Activated naive CD8-positive, alpha-beta T cell treated with anti-CD3 and anti-CD28 coated beads, Interleukin-2, amount 10 ng/mL, durations not matched to agents 7 days and 5 days (primary cell): Measurements from ENCODE around the gene TMEM106A. TPM values are rescaled to one million over a fixed set of nuclear protein-coding genes. Genes with fewer than 3 reads are reported as not detected.
"Not testable (repeated sequence)": the region's sequence is repeated elsewhere in the genome, so short reads cannot be mapped to it uniquely, and the experiment has no call there.

Experiments
- ATAC-seq: fragments of 150-1000 bp; cut with Tn5 transposase; one replicate; pipeline ENCODE4 v1.10.0; 2021; ENCODE audit warnings: low read depth, moderate library complexity
- POLR2A ChIA-PET: fragments of 350-600 bp; sonication (Branson Sonifier 250); formaldehyde crosslinking; loops from one replicate; lab custom pipeline; 2021; ENCODE audit warnings: antibody characterized with exemption; lab: Charles Lee
- DNase-seq: peaks from one replicate; pipeline ENCODE4 v3.0.0; 2021
- H3K27ac Mint-ChIP-seq: one replicate; pipeline ENCODE4 v1.8.0; 2022; ENCODE audit warnings: mild to moderate bottlenecking, mixed read lengths
- H3K27me3 Mint-ChIP-seq: one replicate; pipeline ENCODE4 v1.8.0; 2022; ENCODE audit warnings: mild to moderate bottlenecking, moderate library complexity, mixed read lengths
- H3K36me3 Mint-ChIP-seq: one replicate; pipeline ENCODE4 v1.8.0; 2021; ENCODE audit warnings: mild to moderate bottlenecking, mixed read lengths
- H3K4me1 Mint-ChIP-seq: one replicate; pipeline ENCODE4 v1.8.0; 2021; ENCODE audit warnings: mixed read lengths
- H3K4me3 Mint-ChIP-seq: one replicate; pipeline ENCODE4 v1.8.0; 2022; ENCODE audit warnings: mild to moderate bottlenecking, moderate library complexity, mixed read lengths
- H3K9me3 Mint-ChIP-seq: one replicate; pipeline ENCODE4 v1.8.0; 2021; ENCODE audit warnings: mixed read lengths
- total RNA-seq, 2 experiments: library from RNA; stranded (reverse); gene quantifications; one replicate each; pipeline ENCODE4 v1.2.3, GENCODE V29; 2021

TMEM106A gene
- total RNA-seq, 2 experiments from 2014 or later = 20.3 TPM

GRCh38 chr17:43219001-43219400, 7.3 kb downstream of the TMEM106A start:
- H3K27ac Mint-ChIP-seq = peak overlapping the region; percentile 12

GRCh38 chr17:43219746-43220380, 8.2 kb downstream of the TMEM106A start:
- no peak for DNase-seq
- ATAC-seq = no peak
- Mint-ChIP-seq H3K27ac (peak overlapping the region; percentile 44), H3K4me3 (no peak overlapping the region), H3K4me1 (peaks cover 21% of the 10 kb centered on the region), H3K9me3 (no peaks in the 10 kb centered on the region), H3K27me3 (no peaks in the 10 kb centered on the region), H3K36me3 (peaks cover 22% of the 10 kb centered on the region)
- POLR2A ChIA-PET = interaction anchor here (0.6 to 10.4 kb wide), 3 partner anchors 8 to 476 kb away, joined by 3 to 221 read pairs (median 4); partner anchors contain the start of gene TMEM106A

More at GRCh38 chr17:43219001-43219400, 7.3 kb downstream of the TMEM106A start:
- no peaks in the 10 kb centered on the region for H3K9me3 Mint-ChIP-seq
- no peak overlapping the region for H3K4me3 Mint-ChIP-seq
- POLR2A ChIA-PET = interaction anchor here (1.0 to 10.4 kb wide), 2 partner anchors 19 to 97 kb away, joined by 4 to 221 read pairs; no protein-coding TSS in a partner anchor
- no peak for ATAC-seq
- peaks cover 18% of the 10 kb centered on the region for H3K4me1 Mint-ChIP-seq
- H3K36me3 Mint-ChIP-seq = peaks cover 19% of the 10 kb centered on the region
- no peaks in the 10 kb centered on the region for H3K27me3 Mint-ChIP-seq
- no peak for DNase-seq

GRCh38 chr17:43220511-43221125, 8.9 kb downstream of the TMEM106A start:
- DNase-seq = no peak
- Mint-ChIP-seq H3K36me3 (peaks cover 18% of the 10 kb centered on the region), H3K9me3 (no peaks in the 10 kb centered on the region), H3K27me3 (no peaks in the 10 kb centered on the region), H3K4me1 (peaks cover 21% of the 10 kb centered on the region), H3K27ac (no peak overlapping the region), H3K4me3 (no peak overlapping the region)
- ATAC-seq = no peak
- POLR2A ChIA-PET = interaction anchor here (0.8 to 10.4 kb wide), 2 partner anchors 9 to 95 kb away, joined by 3 to 221 read pairs; partner anchors contain the start of gene TMEM106A

- no peaks in the 10 kb centered on the region for H3K27me3 Mint-ChIP-seq
- H3K36me3 Mint-ChIP-seq = peaks cover 8% of the 10 kb centered on the region
- no peaks in the 10 kb centered on the region for H3K9me3 Mint-ChIP-seq
- peaks cover 8% of the 10 kb centered on the region for H3K4me1 Mint-ChIP-seq
- no peak overlapping the region for H3K4me3 Mint-ChIP-seq
- no peak overlapping the region for H3K27ac Mint-ChIP-seq
- ATAC-seq = no peak
- POLR2A ChIA-PET = interaction anchor here (0.5 to 1.3 kb wide), 3 partner anchors 88 to 99 kb away, joined by 3 to 8 read pairs (median 7); partner anchors contain the start of gene BRCA1
- DNase-seq = no peak
Observed at GRCh38 chr17:43224146-43224705, 12.6 kb downstream of the TMEM106A start.

GRCh38 chr17:43226393-43226792, 14.7 kb downstream of the TMEM106A start:
- POLR2A ChIA-PET = interaction anchor here (0.6 to 1.5 kb wide), 3 partner anchors 10 to 89 kb away, joined by 3 to 11 read pairs (median 3); no protein-coding TSS in a partner anchor

GRCh38 chr17:43228020-43228782, 16.5 kb downstream of the TMEM106A start, which contains the start of gene CCDC200:
Gene CCDC200 (minus strand): TSS chr17:43228623. CDS start chr17:43228554, 69 bp downstream.
- H3K27me3 Mint-ChIP-seq, H3K4me3 Mint-ChIP-seq, ATAC-seq, H3K27ac Mint-ChIP-seq, H3K9me3 Mint-ChIP-seq, POLR2A ChIA-PET, H3K36me3 Mint-ChIP-seq, H3K4me1 Mint-ChIP-seq, DNase-seq: not testable (repeated sequence)

More at GRCh38 chr17:43226393-43226792, 14.7 kb downstream of the TMEM106A start:
- Mint-ChIP-seq H3K9me3 (no peaks in the 10 kb centered on the region), H3K4me1 (peaks cover 5% of the 10 kb centered on the region), H3K27ac (no peak overlapping the region), H3K27me3 (no peaks in the 10 kb centered on the region), H3K36me3 (peaks cover 5% of the 10 kb centered on the region), H3K4me3 (no peak overlapping the region)
- DNase-seq = no peak
- no peak for ATAC-seq

- DNase-seq, H3K27ac Mint-ChIP-seq, POLR2A ChIA-PET: not testable (repeated sequence)
Observed at GRCh38 chr17:43231205-43232020, 19.7 kb downstream of the TMEM106A start.

GRCh38 chr17:43232021-43232699, 20.5 kb downstream of the TMEM106A start:
- H3K4me1 Mint-ChIP-seq, H3K9me3 Mint-ChIP-seq, POLR2A ChIA-PET, ATAC-seq, H3K36me3 Mint-ChIP-seq, H3K27me3 Mint-ChIP-seq: not testable (repeated sequence)
- peak overlapping the region; percentile 35 for H3K4me3 Mint-ChIP-seq
- peak; percentile 59 for DNase-seq
- peak overlapping the region; percentile 56 for H3K27ac Mint-ChIP-seq

More at GRCh38 chr17:43231205-43232020, 19.7 kb downstream of the TMEM106A start:
- H3K4me3 Mint-ChIP-seq = peak overlapping the region; percentile 35
- not testable (repeated sequence) for H3K9me3 Mint-ChIP-seq, H3K4me1 Mint-ChIP-seq, ATAC-seq, H3K36me3 Mint-ChIP-seq, H3K27me3 Mint-ChIP-seq

- H3K36me3 Mint-ChIP-seq, DNase-seq, H3K27me3 Mint-ChIP-seq, POLR2A ChIA-PET, H3K4me1 Mint-ChIP-seq, H3K4me3 Mint-ChIP-seq, ATAC-seq, H3K9me3 Mint-ChIP-seq, H3K27ac Mint-ChIP-seq: not testable (repeated sequence)
Observed at GRCh38 chr17:43233263-43233662, 21.6 kb downstream of the TMEM106A start.

- ATAC-seq, DNase-seq, H3K36me3 Mint-ChIP-seq, POLR2A ChIA-PET, H3K4me1 Mint-ChIP-seq, H3K27ac Mint-ChIP-seq, H3K27me3 Mint-ChIP-seq, H3K4me3 Mint-ChIP-seq, H3K9me3 Mint-ChIP-seq: not testable (repeated sequence)
Observed at GRCh38 chr17:43233877-43234276, 22.2 kb downstream of the TMEM106A start, which contains the start of gene RNU2-1. Gene RNU2-1 (minus strand): TSS chr17:43233977.

- H3K27ac Mint-ChIP-seq, H3K4me3 Mint-ChIP-seq, H3K27me3 Mint-ChIP-seq, H3K4me1 Mint-ChIP-seq, DNase-seq, POLR2A ChIA-PET, H3K9me3 Mint-ChIP-seq, H3K36me3 Mint-ChIP-seq: not testable (repeated sequence)
- peak; percentile 39 for ATAC-seq
Observed at GRCh38 chr17:43239597-43239996, 27.9 kb downstream of the TMEM106A start.
